NCI-H2227 (cell line): ENCODE data around the gene HAPLN3.

ENCODE experiments used
- DNase-seq: peaks from one replicate; lab custom pipeline; 2025; ENCODE audit not compliant: unreplicated experiment; lab: John Stamatoyannopoulos, UW

The HAPLN3 gene

GRCh38 chr15:88832820-88833730 lies 62.3 kb downstream of the HAPLN3 start:
- no peak for DNase-seq

DNA sequence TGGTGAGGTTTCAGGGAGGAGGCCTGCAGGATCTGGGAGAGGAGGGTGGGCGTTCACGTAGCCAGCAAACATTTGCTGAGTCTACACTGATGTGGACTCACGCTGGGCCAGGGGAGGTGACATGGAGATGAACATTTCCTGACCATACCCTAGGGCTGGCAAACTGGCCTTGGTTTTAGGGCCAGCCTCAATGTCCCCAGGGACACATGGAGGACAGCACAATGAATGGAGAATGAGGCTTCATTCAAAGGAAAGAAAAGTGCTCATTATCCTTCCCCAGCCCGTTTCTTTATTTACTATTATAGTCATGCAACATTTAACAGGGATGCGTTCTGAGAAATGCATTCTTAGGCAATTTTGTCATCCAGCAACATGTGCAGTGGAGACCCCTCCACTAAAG lies 65.3 kb downstream of the HAPLN3 start:
- no peak for DNase-seq

GRCh38 chr15:88828791-88829190 lies 66.6 kb downstream of the HAPLN3 start:
- no peak for DNase-seq
